H9 (cell line): Measurements from ENCODE around the gene GBA2. TPM values are rescaled to one million over a fixed set of nuclear protein-coding genes. Genes with fewer than 3 reads are reported as not detected.

ENCODE experiments used
- DNase-seq: peaks from one replicate; pipeline ENCODE4 v3.0.0-alpha.2; 2017
- H2AFZ ChIP-seq: one replicate; pipeline ENCODE4 v1.6.1; 2013; ENCODE audit warnings: mild to moderate bottlenecking, low read length, control low read depth, moderate library complexity
- H2AK5ac ChIP-seq: 2 replicates; pipeline ENCODE4 v1.6.1; 2013; ENCODE audit warnings: low read length, control low read depth, mixed read lengths; ENCODE audit not compliant: insufficient read length
- H2BK120ac ChIP-seq: one replicate; pipeline ENCODE4 v1.6.1; 2013; ENCODE audit warnings: low read depth, mild to moderate bottlenecking, low read length, control low read depth, inconsistent platforms; ENCODE audit not compliant: poor library complexity, severe bottlenecking
- H2BK12ac ChIP-seq: 2 replicates; pipeline ENCODE4 v1.6.1; 2013; ENCODE audit warnings: low read length, control low read depth, mixed read lengths, low read depth; ENCODE audit not compliant: insufficient read length
- H2BK15ac ChIP-seq: 2 replicates; pipeline ENCODE4 v1.6.1; 2013; ENCODE audit warnings: low read depth, low read length, control low read depth
- H2BK20ac ChIP-seq: one replicate; pipeline ENCODE4 v1.6.1; 2013; ENCODE audit warnings: low read depth, mild to moderate bottlenecking, low read length, control low read depth, inconsistent platforms; ENCODE audit not compliant: poor library complexity, severe bottlenecking
- H2BK5ac ChIP-seq: 2 replicates; pipeline ENCODE4 v1.6.1; 2013; ENCODE audit warnings: low read length, control low read depth, mixed read lengths; ENCODE audit not compliant: insufficient read length
- H3K14ac ChIP-seq: 2 replicates; pipeline ENCODE4 v1.6.1; 2013; ENCODE audit warnings: low read length, control low read depth; ENCODE audit not compliant: insufficient read depth
- H3K18ac ChIP-seq: 2 replicates; pipeline ENCODE4 v1.6.1; 2013; ENCODE audit warnings: low read depth, mild to moderate bottlenecking, mixed read lengths, low read length, control low read depth; ENCODE audit not compliant: insufficient read length
- H3K23ac ChIP-seq: 2 replicates; pipeline ENCODE4 v1.6.1; 2013; ENCODE audit warnings: low read length, control low read depth, mixed read lengths, low read depth; ENCODE audit not compliant: insufficient read length
- H3K23me2 ChIP-seq: 2 replicates; pipeline ENCODE4 v1.6.1; 2013; ENCODE audit warnings: low read depth, mild to moderate bottlenecking, mixed read lengths, low read length, control low read depth; ENCODE audit not compliant: insufficient read length, poor library complexity, severe bottlenecking
- H3K27ac ChIP-seq: 2 replicates; pipeline ENCODE4 v1.5.1; 2013; ENCODE audit warnings: low read length, control low read depth, mixed read lengths, low read depth; ENCODE audit not compliant: insufficient read length
- H3K27me3 ChIP-seq: 2 replicates; pipeline ENCODE4 v1.6.1; 2013; ENCODE audit warnings: low read length, control low read depth, inconsistent platforms; ENCODE audit not compliant: insufficient read depth
- H3K4ac ChIP-seq: 2 replicates; pipeline ENCODE4 v1.6.1; 2013; ENCODE audit warnings: low read depth, mild to moderate bottlenecking, control low read depth, inconsistent platforms, low read length, moderate library complexity
- H3K4me1 ChIP-seq: 2 replicates; pipeline ENCODE4 v1.6.1; 2013; ENCODE audit warnings: low read length, control low read depth, inconsistent platforms; ENCODE audit not compliant: insufficient read depth
- H3K4me2 ChIP-seq: 2 replicates; pipeline ENCODE4 v1.6.1; 2013; ENCODE audit warnings: low read length, control low read depth, mixed read lengths; ENCODE audit not compliant: insufficient read length, insufficient read depth
- H3K56ac ChIP-seq: 2 replicates; pipeline ENCODE4 v1.6.1; 2013; ENCODE audit warnings: low read depth, mild to moderate bottlenecking, mixed read lengths, low read length, control low read depth; ENCODE audit not compliant: insufficient read length
- H3K79me1 ChIP-seq: 2 replicates; pipeline ENCODE4 v1.6.1; 2013; ENCODE audit warnings: low read depth, mild to moderate bottlenecking, moderate library complexity, low read length, control low read depth, inconsistent platforms; ENCODE audit not compliant: insufficient read depth, poor library complexity, severe bottlenecking
- H3K79me2 ChIP-seq: 2 replicates; pipeline ENCODE4 v1.6.1; 2013; ENCODE audit warnings: low read length, control low read depth, inconsistent platforms; ENCODE audit not compliant: insufficient read depth
- H3K9ac ChIP-seq: 2 replicates; pipeline ENCODE4 v1.6.1; 2013; ENCODE audit warnings: low read length, control low read depth, mixed read lengths; ENCODE audit not compliant: insufficient read length; ENCODE audit errors: extremely low read depth
- H3K9me3 ChIP-seq: one replicate; pipeline ENCODE4 v1.6.1; 2013; ENCODE audit warnings: low read depth, low read length, inconsistent platforms; ENCODE audit not compliant: control insufficient read depth
- H3T11ph ChIP-seq: one replicate; pipeline ENCODE4 v1.6.1; 2013; ENCODE audit warnings: mild to moderate bottlenecking, low read length, control low read depth, inconsistent platforms
- H4K20me1 ChIP-seq: one replicate; pipeline ENCODE4 v1.6.1; 2013; ENCODE audit not compliant: control insufficient read depth, insufficient read length, insufficient read depth
- H4K5ac ChIP-seq: 2 replicates; pipeline ENCODE4 v1.6.1; 2013; ENCODE audit warnings: low read depth, mild to moderate bottlenecking, mixed read lengths, low read length, control low read depth; ENCODE audit not compliant: insufficient read length
- H4K8ac ChIP-seq: replicated peaks from 2 replicates; pipeline ENCODE4 v1.6.1; 2013; ENCODE audit warnings: low read length, control low read depth, mixed read lengths, low read depth; ENCODE audit not compliant: insufficient read length
- H4K91ac ChIP-seq: 2 replicates; pipeline ENCODE4 v1.6.1; 2013; ENCODE audit warnings: low read depth, mild to moderate bottlenecking, moderate library complexity, mixed read lengths, low read length, control low read depth; ENCODE audit not compliant: insufficient read length
- H3K27ac Mint-ChIP-seq, 3 experiments: 2 replicates in 2 of 3; 3 replicates in 1 of 3; pipeline ENCODE4 v1.8.0; 2020 to 2021; ENCODE audit warnings: mixed read lengths in 3 of 3, mild to moderate bottlenecking in 1 of 3, moderate library complexity in 1 of 3
- H3K27me3 Mint-ChIP-seq: 2 replicates; pipeline ENCODE4 v1.8.0; 2021; ENCODE audit warnings: low read depth, mild to moderate bottlenecking, moderate library complexity, mixed read lengths
- H3K36me3 Mint-ChIP-seq, 3 experiments: 2 replicates in 2 of 3; 3 replicates in 1 of 3; pipeline ENCODE4 v1.8.0; 2020 to 2021; ENCODE audit warnings: low read depth in 3 of 3, mixed read lengths in 3 of 3; ENCODE audit not compliant: insufficient read depth in 1 of 3
- H3K4me1 Mint-ChIP-seq, 2 experiments: 2 replicates each; pipeline ENCODE4 v1.8.0; 2020; ENCODE audit warnings: mixed read lengths in 2 of 2
- H3K4me3 Mint-ChIP-seq, 2 experiments: 2 replicates in 1 of 2; 3 replicates in 1 of 2; pipeline ENCODE4 v1.8.0; 2020 to 2021; ENCODE audit warnings: mild to moderate bottlenecking in 2 of 2, mixed read lengths in 2 of 2, moderate library complexity in 1 of 2
- H3K9me3 Mint-ChIP-seq, 2 experiments: 2 replicates in 1 of 2; 3 replicates in 1 of 2; pipeline ENCODE4 v1.8.0; 2020; ENCODE audit warnings: mild to moderate bottlenecking in 2 of 2, mixed read lengths in 2 of 2, moderate library complexity in 1 of 2
- WGBS: extraction: QIAGEN DNeasy Blood & Tissue Kit; methylation state at CpG from one replicate; pipeline ENCODE4 v1.1.7; 2013; ENCODE audit warnings: missing lambda C conversion rate, low lambda C conversion rate, mixed read lengths; ENCODE audit not compliant: insufficient read length; ENCODE audit errors: extremely low coverage; 5-methylcytosine and 5-hydroxymethylcytosine counted together
- total RNA-seq: library from RNA; stranded (reverse); gene quantifications from 2 replicates; pipeline ENCODE4 v1.2.1, GENCODE V29; 2021
- TF ChIP-seq, protein P1 (sequence below): fragments of 200-600 bp; sonication (generic); conservative IDR thresholded peaks from 3 replicates; pipeline ENCODE4 v1.8.0; 2021; ENCODE audit warnings: antibody characterized with exemption, mild to moderate bottlenecking

Gene GBA2
- total RNA-seq, 1 experiment from 2014 or later: 103 TPM

DNA sequence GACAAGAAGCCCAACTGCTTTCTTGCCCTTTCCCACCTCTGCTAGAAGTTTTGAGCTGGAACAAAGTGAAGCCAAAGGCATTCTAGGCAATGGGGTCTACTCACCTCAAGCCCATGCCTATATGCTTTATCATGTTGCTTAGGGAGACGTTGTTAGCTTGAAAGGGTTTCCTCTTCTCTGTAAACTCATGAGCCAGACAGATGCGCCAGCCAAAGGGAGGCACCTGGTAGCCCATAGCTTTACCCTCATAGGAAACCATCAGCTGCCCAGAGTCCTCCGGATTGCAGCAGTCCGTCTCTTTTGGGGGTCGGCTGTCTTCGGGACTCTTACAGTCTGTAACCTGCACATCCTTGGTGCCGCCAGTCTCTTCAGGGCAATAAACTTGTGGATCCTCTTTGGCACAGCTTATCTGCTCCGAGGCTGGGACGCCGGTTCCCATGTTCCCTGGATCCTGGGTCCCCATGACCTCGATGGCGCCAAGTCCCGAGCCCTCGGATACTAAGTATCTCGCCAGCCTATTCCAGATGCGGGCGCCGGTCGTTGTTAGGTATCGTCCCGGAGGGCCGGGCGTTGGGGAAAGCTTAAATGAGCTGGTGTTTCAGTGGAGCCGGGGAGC is 678 bp downstream of the GBA2 start:
- H3K36me3 Mint-ChIP-seq: peaks cover 20 to 64% (median 57%) of the 10 kb centered on the region in 3 experiments; a peak in 6 of 7 replicates

More for the DNA sequence above, 678 bp downstream of the GBA2 start:
- no peak for DNase-seq
- Histone ChIP-seq H3K4me2 (peak overlapping the region; percentile 98), H4K20me1 (no peaks in the 10 kb centered on the region), H3K23ac (no peak overlapping the region), H3K27me3 (no peaks in the 10 kb centered on the region), H2AFZ (no peak overlapping the region), H2BK120ac (no peak overlapping the region), H2BK5ac (no peak overlapping the region), H3K9ac (peak overlapping the region; percentile 79), H2BK15ac (no peak overlapping the region), H3K23me2 (peaks cover 18% of the 10 kb centered on the region), H3T11ph (no peak overlapping the region), H2BK20ac (no peak overlapping the region), H3K18ac (no peak overlapping the region), H2AK5ac (no peak overlapping the region), H3K27ac (no peak overlapping the region), H4K5ac (no peak overlapping the region), H4K91ac (no peak overlapping the region), H3K79me2 (peaks cover 21% of the 10 kb centered on the region), H2BK12ac (no peak overlapping the region), H3K4ac (no peak overlapping the region), H3K56ac (no peak overlapping the region), H3K14ac (no peak overlapping the region), H4K8ac (no peak overlapping the region), H3K79me1 (peaks cover 19% of the 10 kb centered on the region), H3K9me3 (no peaks in the 10 kb centered on the region), H3K4me1 (peaks cover 3% of the 10 kb centered on the region; the same call in 1 of the 2 replicates)
- peak overlapping the region; percentile 93 to 95 for H3K4me3 Mint-ChIP-seq
- TF ChIP-seq, protein P1, sequence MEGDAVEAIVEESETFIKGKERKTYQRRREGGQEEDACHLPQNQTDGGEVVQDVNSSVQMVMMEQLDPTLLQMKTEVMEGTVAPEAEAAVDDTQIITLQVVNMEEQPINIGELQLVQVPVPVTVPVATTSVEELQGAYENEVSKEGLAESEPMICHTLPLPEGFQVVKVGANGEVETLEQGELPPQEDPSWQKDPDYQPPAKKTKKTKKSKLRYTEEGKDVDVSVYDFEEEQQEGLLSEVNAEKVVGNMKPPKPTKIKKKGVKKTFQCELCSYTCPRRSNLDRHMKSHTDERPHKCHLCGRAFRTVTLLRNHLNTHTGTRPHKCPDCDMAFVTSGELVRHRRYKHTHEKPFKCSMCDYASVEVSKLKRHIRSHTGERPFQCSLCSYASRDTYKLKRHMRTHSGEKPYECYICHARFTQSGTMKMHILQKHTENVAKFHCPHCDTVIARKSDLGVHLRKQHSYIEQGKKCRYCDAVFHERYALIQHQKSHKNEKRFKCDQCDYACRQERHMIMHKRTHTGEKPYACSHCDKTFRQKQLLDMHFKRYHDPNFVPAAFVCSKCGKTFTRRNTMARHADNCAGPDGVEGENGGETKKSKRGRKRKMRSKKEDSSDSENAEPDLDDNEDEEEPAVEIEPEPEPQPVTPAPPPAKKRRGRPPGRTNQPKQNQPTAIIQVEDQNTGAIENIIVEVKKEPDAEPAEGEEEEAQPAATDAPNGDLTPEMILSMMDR: no peak
- peak overlapping the region in 2 of 3 experiments; percentile 91 to 95; a peak in 4 of 7 replicates for H3K27ac Mint-ChIP-seq
- H3K27me3 Mint-ChIP-seq: no peaks in the 10 kb centered on the region
- WGBS: no CpG with 5 or more reads among the region's 24 CpGs
- H3K4me1 Mint-ChIP-seq: peaks cover 28% of the 10 kb centered on the region in 2 experiments
- H3K9me3 Mint-ChIP-seq: no peaks in the 10 kb centered on the region
